Neuronal stem cell (in vitro differentiated cells): ENCODE results near the gene KPNB1.

Source experiments
- DNase-seq: peaks from one replicate; pipeline ENCODE4 v3.0.0-alpha.2; 2013; ENCODE audit warnings: low spot score
- H2AFZ ChIP-seq: one replicate; pipeline ENCODE4 v1.6.1; 2013; ENCODE audit warnings: mild to moderate bottlenecking, low read length, inconsistent platforms
- H2AK5ac ChIP-seq: 2 replicates; pipeline ENCODE4 v1.6.1; 2013; ENCODE audit warnings: low read depth, mild to moderate bottlenecking, inconsistent platforms, low read length, moderate library complexity, mixed read lengths
- H2BK120ac ChIP-seq: 2 replicates; pipeline ENCODE4 v1.6.1; 2013; ENCODE audit warnings: low read depth, mild to moderate bottlenecking, inconsistent platforms, low read length, moderate library complexity, mixed read lengths
- H2BK12ac ChIP-seq: one replicate; pipeline ENCODE4 v1.6.1; 2013; ENCODE audit warnings: low read length, inconsistent platforms
- H2BK15ac ChIP-seq: 2 replicates; pipeline ENCODE4 v1.6.1; 2013; ENCODE audit warnings: mild to moderate bottlenecking, low read length, inconsistent platforms, mixed read lengths
- H2BK5ac ChIP-seq: one replicate; pipeline ENCODE4 v1.6.1; 2013; ENCODE audit warnings: inconsistent platforms, mild to moderate bottlenecking, low read length, moderate library complexity
- H3K14ac ChIP-seq: one replicate; pipeline ENCODE4 v1.6.1; 2013; ENCODE audit warnings: low read length, inconsistent platforms
- H3K18ac ChIP-seq: 2 replicates; pipeline ENCODE4 v1.6.1; 2013; ENCODE audit warnings: low read length, inconsistent platforms
- H3K23ac ChIP-seq: 2 replicates; pipeline ENCODE4 v1.6.1; 2013; ENCODE audit warnings: low read depth, mild to moderate bottlenecking, mixed read lengths, low read length, inconsistent platforms; ENCODE audit not compliant: poor library complexity
- H3K27ac ChIP-seq: replicated peaks from 3 replicates; pipeline ENCODE4 v1.5.1; 2013; ENCODE audit warnings: low read length, inconsistent platforms
- H3K27me3 ChIP-seq, 3 experiments: 2 replicates each; pipeline ENCODE4 v1.6.1; 2013; ENCODE audit warnings: low read length in 3 of 3, mild to moderate bottlenecking in 2 of 3, inconsistent platforms in 1 of 3, low read depth in 1 of 3, mixed read lengths in 1 of 3, moderate library complexity in 1 of 3; ENCODE audit not compliant: control insufficient read depth in 3 of 3, insufficient read depth in 3 of 3
- H3K36me3 ChIP-seq, 2 donors: replicated peaks in 1 of 2; 2 replicates each; pipeline ENCODE4 v1.6.1; 2013; ENCODE audit warnings: low read length in 2 of 2; ENCODE audit not compliant: control insufficient read depth in 2 of 2, insufficient read depth in 2 of 2
- H3K4ac ChIP-seq: 2 replicates; pipeline ENCODE4 v1.6.1; 2013; ENCODE audit warnings: inconsistent platforms, mild to moderate bottlenecking, low read length, moderate library complexity
- H3K4me1 ChIP-seq, 2 donors: 1 replicate in 1 of 2; 2 replicates in 1 of 2; pipeline ENCODE4 v1.6.1; 2013; ENCODE audit warnings: low read length in 2 of 2, low read depth in 1 of 2; ENCODE audit not compliant: control insufficient read depth in 2 of 2, insufficient read depth in 1 of 2
- H3K4me2 ChIP-seq: one replicate; pipeline ENCODE4 v1.6.1; 2013; ENCODE audit warnings: mild to moderate bottlenecking, low read length, inconsistent platforms; ENCODE audit not compliant: insufficient read depth, poor library complexity, severe bottlenecking
- H3K4me3 ChIP-seq, 2 donors: 2 replicates each; pipeline ENCODE4 v1.5.1; 2013; ENCODE audit warnings: low read length in 2 of 2, mild to moderate bottlenecking in 2 of 2, inconsistent platforms in 1 of 2, moderate library complexity in 1 of 2
- H3K79me1 ChIP-seq: one replicate; pipeline ENCODE4 v1.6.1; 2013; ENCODE audit warnings: low read depth, mild to moderate bottlenecking, inconsistent platforms, low read length, moderate library complexity
- H3K9ac ChIP-seq: one replicate; pipeline ENCODE4 v1.6.1; 2013; ENCODE audit warnings: mild to moderate bottlenecking, low read depth, low read length, inconsistent platforms; ENCODE audit not compliant: poor library complexity
- H3K9me3 ChIP-seq, 2 donors: replicated peaks in 1 of 2; 2 replicates each; pipeline versions ENCODE3 to v1.6.1; 2013; ENCODE audit warnings: low read length in 2 of 2, mild to moderate bottlenecking in 2 of 2, inconsistent platforms in 1 of 2, low read depth in 1 of 2, mixed read lengths in 1 of 2, moderate library complexity in 1 of 2; ENCODE audit not compliant: control insufficient read depth in 2 of 2, insufficient read depth in 1 of 2
- H4K8ac ChIP-seq: one replicate; pipeline ENCODE4 v1.6.1; 2013; ENCODE audit warnings: low read depth, mild to moderate bottlenecking, inconsistent platforms, low read length, moderate library complexity
- H4K91ac ChIP-seq: one replicate; pipeline ENCODE4 v1.6.1; 2013; ENCODE audit warnings: low read length, low read depth, mild to moderate bottlenecking, inconsistent platforms; ENCODE audit not compliant: poor library complexity
- WGBS, 2 donors: extraction: QIAGEN DNeasy Blood & Tissue Kit; methylation state at CpG; one replicate each; pipeline ENCODE4 v1.1.7; 2013; ENCODE audit warnings: missing lambda C conversion rate in 2 of 2, mixed read lengths in 1 of 2; ENCODE audit not compliant: insufficient read length in 2 of 2, insufficient replicate concordance in 1 of 2; ENCODE audit errors: extremely low coverage in 2 of 2; 5-methylcytosine and 5-hydroxymethylcytosine counted together

Gene KPNB1

GRCh38 chr17:47652570-47652969 is 2.9 kb downstream of the KPNB1 start:
- peaks cover 0 to 9% of the 10 kb centered on the region in 2 donors for H3K4me1 ChIP-seq
- H3K9ac ChIP-seq, result no peak overlapping the region
- H3K9me3 ChIP-seq, result no peaks in the 10 kb centered on the region
- no peak overlapping the region for H2BK15ac ChIP-seq
- no peak overlapping the region for H2AK5ac ChIP-seq
- H4K8ac ChIP-seq, result no peak overlapping the region
- no peak overlapping the region for H3K14ac ChIP-seq
- no peak overlapping the region for H3K23ac ChIP-seq
- H3K4ac ChIP-seq, result no peak overlapping the region
- H2BK12ac ChIP-seq, result no peak overlapping the region
- no peak overlapping the region for H4K91ac ChIP-seq
- no peak overlapping the region for H2BK120ac ChIP-seq
- H3K27ac ChIP-seq, result no peak overlapping the region
- no peak overlapping the region for H3K4me2 ChIP-seq
- H3K18ac ChIP-seq, result no peak overlapping the region
- no peak for DNase-seq
- H3K4me3 ChIP-seq, result no peak overlapping the region
- no peak overlapping the region for H2BK5ac ChIP-seq
- H3K36me3 ChIP-seq, result peaks cover 34 to 69% of the 10 kb centered on the region in 2 donors
- no peaks in the 10 kb centered on the region for H3K27me3 ChIP-seq
- H3K79me1 ChIP-seq, result no peaks in the 10 kb centered on the region
- no peak overlapping the region for H2AFZ ChIP-seq
- no CpG with 5 or more reads among the region's 6 CpGs for WGBS, 2 donors

- Histone ChIP-seq H3K4me3 (no peak overlapping the region), H3K79me1 (no peaks in the 10 kb centered on the region), H3K36me3 (peaks cover 40 to 78% of the 10 kb centered on the region in 2 donors), H3K18ac (no peak overlapping the region), H2BK12ac (no peak overlapping the region), H3K27ac (no peak overlapping the region), H3K27me3 (no peaks in the 10 kb centered on the region), H2AK5ac (no peak overlapping the region), H3K23ac (no peak overlapping the region), H4K91ac (no peak overlapping the region), H3K9ac (no peak overlapping the region), H2BK120ac (no peak overlapping the region), H3K9me3 (no peaks in the 10 kb centered on the region), H2AFZ (no peak overlapping the region), H4K8ac (no peak overlapping the region), H3K4me2 (no peak overlapping the region), H2BK5ac (no peak overlapping the region), H3K4ac (no peak overlapping the region), H3K14ac (no peak overlapping the region), H2BK15ac (no peak overlapping the region), H3K4me1 (peaks cover 0 to 9% of the 10 kb centered on the region in 2 donors)
- WGBS, 2 donors, result no CpG with 5 or more reads among the region's 2 CpGs
- no peak for DNase-seq
Measured at GRCh38 chr17:47653442-47653841, 3.7 kb downstream of the KPNB1 start.

- Histone ChIP-seq H4K91ac (no peak overlapping the region), H2AFZ (no peak overlapping the region), H3K36me3 (peaks cover 46 to 93% of the 10 kb centered on the region in 2 donors), H2BK5ac (no peak overlapping the region), H3K9ac (no peak overlapping the region), H3K9me3 (no peaks in the 10 kb centered on the region), H3K27me3 (no peaks in the 10 kb centered on the region), H3K14ac (no peak overlapping the region), H3K18ac (no peak overlapping the region), H2BK15ac (no peak overlapping the region), H3K4me2 (no peak overlapping the region), H3K23ac (no peak overlapping the region), H3K4ac (no peak overlapping the region), H2BK12ac (no peak overlapping the region), H3K4me1 (peaks cover 0 to 7% of the 10 kb centered on the region in 2 donors), H2AK5ac (no peak overlapping the region), H3K79me1 (no peaks in the 10 kb centered on the region), H2BK120ac (no peak overlapping the region), H3K4me3 (no peak overlapping the region), H4K8ac (no peak overlapping the region), H3K27ac (no peak overlapping the region)
- no CpG with 5 or more reads among the region's 6 CpGs for WGBS, 2 donors
- DNase-seq, result no peak
Measured at GRCh38 chr17:47654991-47655390, 5.3 kb downstream of the KPNB1 start.

GRCh38 chr17:47660064-47660492 is 10.4 kb downstream of the KPNB1 start:
- Histone ChIP-seq H3K4ac (no peak overlapping the region), H3K4me3 (no peak overlapping the region), H3K9me3 (no peaks in the 10 kb centered on the region), H2AK5ac (no peak overlapping the region), H3K27ac (no peak overlapping the region), H2BK5ac (no peak overlapping the region), H3K27me3 (no peaks in the 10 kb centered on the region), H3K23ac (no peak overlapping the region), H2BK12ac (no peak overlapping the region), H3K4me1 (no peaks in the 10 kb centered on the region), H3K14ac (no peak overlapping the region), H3K4me2 (no peak overlapping the region), H2BK120ac (no peak overlapping the region), H4K91ac (no peak overlapping the region), H3K18ac (no peak overlapping the region), H2BK15ac (no peak overlapping the region), H2AFZ (no peak overlapping the region), H3K9ac (no peak overlapping the region), H3K36me3 (peaks cover 42 to 100% of the 10 kb centered on the region in 2 donors), H4K8ac (no peak overlapping the region), H3K79me1 (no peaks in the 10 kb centered on the region)
- no peak for DNase-seq
- WGBS, 2 donors, result no CpG with 5 or more reads among the region's 6 CpGs
